ENCODE measurements around the gene TSPYL4.

TSPYL4 gene

DNA sequence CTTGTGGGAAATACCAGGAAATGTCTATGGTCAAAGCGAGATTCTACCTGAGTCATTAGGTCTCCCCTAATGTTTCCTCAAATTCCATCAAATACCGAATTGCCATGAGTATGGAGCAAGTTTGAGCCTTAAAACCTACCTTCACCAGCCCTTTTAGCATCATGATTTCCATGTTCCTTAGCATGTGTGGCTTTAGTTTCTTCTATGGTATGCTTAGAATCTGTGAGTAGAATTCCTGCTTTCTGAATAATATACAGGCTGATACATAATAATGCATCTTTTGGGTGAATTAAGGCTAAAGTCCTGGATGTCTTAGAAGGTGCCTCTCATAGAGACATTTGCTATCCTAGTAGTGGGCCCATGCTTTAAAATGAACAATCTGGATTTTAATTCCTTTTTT lies 32.0 kb downstream of the TSPYL4 start:
- no peak for DNase-seq

DNA sequence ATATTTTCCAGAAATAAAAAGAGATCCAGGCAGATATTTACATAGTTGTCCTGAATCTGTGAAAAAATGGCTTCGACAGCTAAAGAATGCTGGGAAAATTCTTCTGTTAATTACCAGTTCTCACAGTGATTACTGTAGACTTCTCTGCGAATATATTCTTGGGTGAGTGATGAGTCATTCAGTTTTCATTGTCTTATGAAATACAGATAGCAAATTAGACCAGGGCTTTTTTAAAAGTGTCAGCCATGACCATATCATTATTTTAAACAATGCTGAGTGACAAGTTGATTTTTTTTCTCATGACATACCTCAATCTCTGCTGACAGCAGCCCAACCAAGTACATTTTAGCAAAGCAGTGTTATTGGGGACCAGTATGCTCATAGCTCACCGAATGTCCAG lies 32.8 kb downstream of the TSPYL4 start:
- DNase-seq, result no peak

GRCh38 chr6:116218866-116219265 lies 35.0 kb downstream of the TSPYL4 start:
- no peak for DNase-seq

- no peak for DNase-seq
Measured at GRCh38 chr6:116218172-116218633, 35.7 kb downstream of the TSPYL4 start.

GRCh38 chr6:116217069-116217468 lies 36.8 kb downstream of the TSPYL4 start:
- peak in 2 of 5 experiments; percentile 14 to 50 for DNase-seq

DNA sequence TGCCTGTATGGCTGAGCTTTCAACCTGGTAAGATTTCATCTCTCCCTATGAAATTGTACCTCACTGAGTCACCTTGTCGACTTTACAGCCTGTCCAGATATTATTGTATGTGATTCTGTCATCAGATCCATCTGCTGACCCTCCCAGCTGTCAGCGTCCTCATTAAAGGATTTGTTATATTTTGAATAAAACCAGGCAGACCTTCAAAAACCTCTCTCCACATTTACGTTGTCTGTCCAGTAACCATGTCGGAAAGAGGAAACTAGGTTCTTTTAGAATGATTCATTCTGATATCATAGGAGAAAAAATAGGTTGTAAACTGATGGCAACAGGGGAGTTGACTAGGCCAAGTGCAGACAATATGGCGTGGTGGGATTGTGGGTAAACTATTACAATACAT lies 38.5 kb downstream of the TSPYL4 start:
- no peak for DNase-seq

DNA sequence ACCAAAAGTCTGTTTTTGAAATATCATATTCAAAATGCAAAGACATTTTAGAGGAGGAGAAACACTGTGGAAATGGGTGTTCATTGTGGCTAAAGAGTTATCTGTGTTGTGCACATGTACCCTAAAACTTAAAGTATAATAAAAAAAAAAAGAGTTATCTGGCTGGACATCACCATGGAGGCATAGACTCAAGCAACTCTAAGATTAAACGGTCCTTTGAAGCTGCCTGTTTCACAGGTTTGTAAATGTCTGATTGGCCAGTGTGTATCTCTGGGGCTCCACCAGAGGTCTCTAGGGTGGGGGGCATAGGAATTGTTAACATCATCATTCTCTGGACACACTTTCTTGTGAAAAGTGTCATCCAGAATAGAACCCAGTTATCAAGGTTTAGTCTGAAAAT lies 39.2 kb downstream of the TSPYL4 start:
- DNase-seq, result no peak

DNA sequence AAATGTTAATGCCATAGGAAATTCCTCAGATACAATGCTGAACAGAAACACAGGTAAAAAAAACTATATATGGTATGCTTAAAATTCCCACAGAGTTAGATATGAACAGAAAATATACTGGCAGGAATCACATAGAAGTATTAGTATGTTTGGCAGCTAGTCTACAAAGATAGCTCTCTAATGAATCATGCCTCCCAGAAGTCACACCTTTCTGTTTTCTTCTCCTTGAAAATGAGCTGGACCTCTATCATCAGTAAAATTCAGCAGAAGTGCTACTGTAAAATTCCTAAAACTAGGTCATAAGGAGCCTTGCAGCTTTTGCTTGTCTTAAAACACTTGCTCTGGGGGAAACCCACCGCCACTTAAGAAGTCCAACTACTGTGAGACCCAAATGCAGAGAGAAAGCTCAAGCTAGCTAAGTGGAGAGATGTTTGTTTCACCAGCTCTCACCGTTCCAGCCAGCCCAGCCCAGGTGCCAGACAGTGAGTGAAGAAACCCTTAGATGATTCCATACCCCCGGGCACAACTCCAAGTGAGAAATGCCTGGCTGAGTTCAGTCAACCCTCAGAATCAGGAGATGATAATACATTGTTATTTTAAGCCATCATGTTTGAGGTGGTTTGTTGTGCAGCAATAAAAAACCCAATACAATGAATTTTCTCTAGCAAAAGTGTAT lies 43.0 kb downstream of the TSPYL4 start:
- no peak for DNase-seq

DNA sequence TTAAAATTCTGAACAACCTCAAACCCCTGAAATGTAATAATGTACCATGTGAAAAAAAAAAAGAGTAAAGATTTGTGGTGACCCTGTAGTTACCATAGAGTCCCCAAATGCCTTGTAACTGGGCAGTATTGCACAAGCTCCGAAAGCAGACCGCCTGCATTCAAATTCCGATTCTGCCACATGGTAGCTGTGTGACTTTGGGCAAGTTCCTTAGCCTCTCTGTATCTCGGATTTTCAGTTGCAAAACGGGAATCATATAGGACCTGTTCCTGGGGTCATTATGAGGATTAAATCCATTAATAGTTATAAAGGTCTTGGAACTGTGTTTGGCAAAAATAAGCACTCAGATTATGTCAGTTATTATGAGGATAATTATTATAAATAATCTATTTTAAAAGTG lies 43.6 kb downstream of the TSPYL4 start:
- no peak for DNase-seq

DNA sequence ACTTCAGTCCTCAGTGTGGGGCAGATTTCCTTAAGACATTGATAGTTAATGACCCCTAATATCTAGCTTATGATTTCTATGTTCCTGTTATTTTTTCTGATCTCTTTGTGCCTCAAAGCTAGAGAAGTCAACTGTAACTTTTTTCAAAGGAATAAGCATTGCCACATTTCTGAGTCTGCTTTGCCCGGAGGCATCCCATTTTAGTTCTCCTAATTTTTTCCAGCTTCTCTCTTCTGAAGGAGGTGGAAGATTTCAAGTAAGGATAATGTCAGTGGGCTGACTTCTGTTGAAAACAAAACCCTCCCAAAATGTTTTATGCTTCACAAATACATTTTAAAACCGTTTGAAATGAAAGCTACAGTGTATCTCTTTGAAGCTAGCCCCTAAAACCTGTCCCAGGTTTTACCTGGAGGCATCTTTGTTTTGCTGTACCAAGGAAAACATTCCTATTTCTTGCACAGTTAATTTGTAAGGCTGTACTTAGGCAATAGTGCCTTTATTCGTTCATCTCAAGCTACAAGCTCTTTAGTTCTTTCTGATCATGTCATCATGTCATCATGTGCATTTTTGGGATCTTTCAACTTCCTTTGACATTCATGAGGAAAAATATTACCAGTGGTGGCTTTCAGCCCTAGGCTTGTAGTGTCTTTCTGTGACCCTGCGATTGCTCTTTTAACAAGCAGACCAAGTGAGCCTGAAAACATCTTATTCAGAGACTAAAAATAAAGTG lies 45.7 kb downstream of the TSPYL4 start:
- DNase-seq, result no peak

DNA sequence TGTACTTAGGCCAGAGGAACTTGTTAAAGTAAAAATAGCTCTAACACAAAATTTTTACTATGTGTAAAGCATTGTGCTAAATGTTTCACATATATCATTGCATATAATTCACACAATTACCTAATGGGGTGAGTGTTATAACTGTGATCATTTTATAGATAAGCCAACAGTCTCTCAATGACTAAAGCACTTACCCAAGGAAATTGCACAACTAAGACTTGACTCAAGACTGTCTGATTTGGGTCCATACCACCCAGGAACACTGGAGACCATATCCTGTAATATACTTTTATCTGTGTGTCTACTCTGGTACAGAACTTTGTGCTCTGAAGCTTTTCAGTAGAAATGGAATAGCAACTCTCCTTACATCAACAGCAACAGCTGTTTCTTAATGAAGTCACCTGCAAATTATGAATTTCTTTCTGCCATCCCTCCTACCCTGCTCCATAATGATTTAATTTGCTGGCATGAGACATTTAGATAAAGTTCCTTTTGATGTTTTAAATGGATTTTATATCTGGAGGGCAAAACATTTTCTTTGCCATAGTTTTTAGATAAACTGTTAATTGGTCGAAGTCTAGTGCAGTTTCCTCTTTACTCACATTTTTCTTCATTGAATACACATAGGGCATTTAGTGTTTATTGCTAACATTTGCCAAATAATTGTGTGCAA lies 47.5 kb downstream of the TSPYL4 start:
- peak in 1 of 5 experiments; percentile 44 for DNase-seq

DNA sequence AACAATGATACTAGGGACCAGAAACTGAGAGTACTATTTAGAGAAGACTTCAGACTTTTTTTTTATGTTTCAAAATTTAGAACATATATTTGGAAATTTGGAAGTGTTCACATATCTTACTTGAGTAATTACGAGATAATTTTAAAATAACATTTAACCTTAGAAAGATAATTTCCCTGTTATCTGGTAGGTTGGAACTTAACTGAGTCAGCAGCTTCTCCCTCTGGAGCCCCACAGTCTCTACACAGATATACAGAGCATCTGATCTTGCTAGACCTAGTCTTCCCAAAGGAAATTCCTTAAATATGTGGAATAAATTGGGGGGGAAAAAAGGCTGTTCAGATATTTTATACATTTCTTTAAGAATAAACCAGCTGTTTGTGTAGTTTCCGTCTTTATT lies 48.6 kb downstream of the TSPYL4 start:
- DNase-seq, result no peak

DNA sequence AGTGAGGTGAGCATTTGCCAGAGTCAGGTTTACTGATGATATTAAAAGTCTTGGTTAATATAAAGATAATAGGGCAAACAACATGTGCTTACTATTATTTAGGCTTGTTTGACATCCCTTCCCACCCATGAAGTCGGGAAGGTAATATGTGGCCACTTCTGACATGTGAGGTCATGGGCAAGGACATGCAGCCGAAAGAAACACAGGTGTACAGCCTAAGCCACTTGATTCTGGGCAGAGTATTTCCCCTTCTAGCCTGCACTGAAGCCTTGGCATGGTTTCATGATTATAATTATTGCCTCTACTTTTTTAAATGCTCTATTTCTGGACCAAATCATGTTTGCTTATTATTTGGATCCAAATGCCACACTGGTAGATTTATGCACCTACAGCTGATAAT lies 52.3 kb downstream of the TSPYL4 start:
- DNase-seq, result no peak

DNA sequence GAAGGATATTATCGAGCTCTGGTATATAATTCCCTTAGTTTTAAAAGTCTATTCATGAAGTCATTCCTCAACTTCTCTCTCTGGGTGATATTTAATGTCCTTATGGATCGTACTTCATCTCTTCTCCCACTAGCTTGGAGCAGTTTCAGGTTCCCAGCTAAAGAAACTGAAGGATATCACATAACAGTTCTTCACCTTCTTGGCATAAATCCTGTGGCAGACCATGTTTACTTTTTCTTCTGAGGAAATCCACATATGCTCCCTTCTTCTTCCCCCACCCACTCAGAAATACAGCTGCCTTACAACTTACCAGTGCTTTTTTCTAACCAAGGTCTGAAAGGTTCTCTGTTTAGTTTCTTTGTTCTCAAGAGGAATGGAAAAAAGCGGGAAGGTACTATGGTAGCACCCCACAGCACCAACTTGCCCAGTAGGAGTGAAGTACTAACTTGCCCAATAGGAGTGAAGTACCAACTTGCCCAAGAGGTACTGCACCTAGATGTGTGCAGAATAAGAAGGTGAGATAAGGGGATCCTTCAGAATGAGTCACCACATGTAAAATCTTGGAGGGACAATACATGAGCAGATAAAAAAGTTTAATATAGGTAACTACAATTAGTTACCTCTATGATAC lies 53.1 kb downstream of the TSPYL4 start:
- no peak for DNase-seq

Data from T-helper 2 cell (primary cell).